GM10248 (cell line): Measurements from ENCODE around the gene A1BG.

Source experiments
- CTCF ChIA-PET: fragments of 300-600 bp; sonication (Branson Sonifier 250); formaldehyde crosslinking; extraction: SDS; loops from one replicate; lab custom pipeline; 2021; ENCODE audit warnings: antibody characterized with exemption; lab: Yijun Ruan, JAX
- POLR2A ChIA-PET: fragments of 350-650 bp; sonication (Branson Sonifier 250); formaldehyde crosslinking; extraction: SDS; loops from one replicate; lab custom pipeline; 2020; ENCODE audit warnings: antibody characterized with exemption; lab: Yijun Ruan, JAX
- DNase-seq: peaks from one replicate; pipeline ENCODE4 v3.0.0; 2012; ENCODE audit errors: extremely low spot score
- CTCF ChIP-seq: IDR thresholded peaks from 2 replicates; pipeline ENCODE4 v1.5.1; 2012; ENCODE audit warnings: mild to moderate bottlenecking, low read depth; ENCODE audit errors: extremely low read depth, missing control alignments, control extremely low read depth

A1BG gene

GRCh38 chr19:58353717-58354477 lies 605 bp upstream of the A1BG start:
- DNase-seq: no peak
- TF ChIP-seq CTCF: no peak
- POLR2A ChIA-PET: no interaction called here
- CTCF ChIA-PET: interaction anchor here (1.5 kb wide), 1 partner anchor 166 kb away, joined by 4 read pairs; the partner anchor contains the start of gene ZBTB45

- CTCF ChIA-PET: interaction anchor here (1.0 kb wide), 1 partner anchor 20 kb away, joined by 3 read pairs; no protein-coding TSS in a partner anchor
- no peak for TF ChIP-seq CTCF
- no peak for DNase-seq
- POLR2A ChIA-PET: interaction anchor here (0.5 to 0.8 kb wide), 2 partner anchors 10 to 12 kb away, joined by 4 to 9 read pairs; partner anchors contain the start of gene ZNF497
Measured at GRCh38 chr19:58351990-58352755, 1.1 kb downstream of the A1BG start.

GRCh38 chr19:58351558-58351878 lies 1.8 kb downstream of the A1BG start:
- ChIA-PET CTCF (interaction anchor here (1.0 to 2.3 kb wide), 2 partner anchors 11 to 21 kb away, joined by 3 to 12 read pairs; partner anchors contain the start of gene ZNF497), POLR2A (interaction anchor here (0.5 to 0.8 kb wide), 2 partner anchors 11 kb away, joined by 4 to 9 read pairs; partner anchors contain the start of gene ZNF497)
- no peak for DNase-seq
- TF ChIP-seq CTCF: no peak

- TF ChIP-seq CTCF: no peak
- DNase-seq: no peak
- ChIA-PET CTCF (interaction anchor here (1.8 to 2.3 kb wide), 2 partner anchors 12 to 21 kb away, joined by 5 to 12 read pairs; partner anchors contain the start of gene ZNF497), POLR2A (no interaction called here)
Measured at GRCh38 chr19:58350871-58351557, 2.3 kb downstream of the A1BG start.

- DNase-seq: no peak
- no peak for TF ChIP-seq CTCF
- POLR2A ChIA-PET: interaction anchor here (0.9 kb wide), 1 partner anchor 57 kb away, joined by 3 read pairs; no protein-coding TSS in a partner anchor
- CTCF ChIA-PET: interaction anchor here (1.0 to 2.3 kb wide), 3 partner anchors 13 to 20 kb away, joined by 3 to 12 read pairs (median 5); partner anchors contain the start of gene ZNF497
Measured at GRCh38 chr19:58350001-58350861, 3.1 kb downstream of the A1BG start.
